Lower lobe of right lung (tissue), 2 donors: ENCODE data around the gene FAM13B. TPM values are rescaled to one million over a fixed set of nuclear protein-coding genes. Genes with fewer than 3 reads are reported as not detected.

ENCODE experiments used
- ATAC-seq, 2 donors: fragments of 200-7000 bp; cut with Tn5 transposase; one replicate each; pipeline ENCODE4 v1.9.1; 2020 to 2022; ENCODE audit warnings: mild to moderate bottlenecking in 2 of 2, moderate library complexity in 2 of 2
- DNase-seq: peaks from one replicate; pipeline ENCODE4 v3.0.0-alpha.2; 2020
- H3K27ac ChIP-seq: fragments of 200-600 bp; one replicate; pipeline ENCODE4 v1.8.0; 2022
- H3K27me3 ChIP-seq: fragments of 200-600 bp; one replicate; pipeline ENCODE4 v1.8.0; 2022; ENCODE audit warnings: low read depth
- H3K36me3 ChIP-seq: fragments of 200-600 bp; one replicate; pipeline ENCODE4 v1.8.0; 2022; ENCODE audit warnings: mild to moderate bottlenecking
- H3K4me1 ChIP-seq: fragments of 200-600 bp; one replicate; pipeline ENCODE4 v1.8.0; 2022
- H3K4me3 ChIP-seq: fragments of 200-600 bp; one replicate; pipeline ENCODE4 v1.8.0; 2022; ENCODE audit warnings: mild to moderate bottlenecking
- H3K9me3 ChIP-seq: fragments of 200-600 bp; one replicate; pipeline ENCODE4 v1.8.0; 2022
- CTCF ChIP-seq: fragments of 200-600 bp; IDR thresholded peaks from one replicate; pipeline ENCODE4 v1.8.0; 2022; ENCODE audit warnings: antibody characterized with exemption, mild to moderate bottlenecking
- intact Hi-C: fragments of 100-400 bp; cut with DNase I; formaldehyde crosslinking; loops from one replicate; pipeline ENCODE4 v1.11.0; 2022
- total RNA-seq: library from RNA; stranded (reverse); fragmentation: NEBNext Ultra II Directional; extraction: Animal tissue kit (Norgen Biotek cat#: 25700); gene quantifications from one replicate; pipeline ENCODE4 v1.2.1, GENCODE V29; 2021
- donor health status: DM: no; HTN: yes; CAD: no; lungs with severe emphysema.

The FAM13B gene
- total RNA-seq, 1 donor from 2014 or later: 42.9 TPM

- Histone ChIP-seq H3K4me1 (no peaks in the 10 kb centered on the region), H3K27ac (no peak overlapping the region), H3K9me3 (no peaks in the 10 kb centered on the region), H3K27me3 (no peaks in the 10 kb centered on the region), H3K36me3 (peaks cover 19% of the 10 kb centered on the region), H3K4me3 (no peak overlapping the region)
- DNase-seq (no peak), ATAC-seq (no peak)
- intact Hi-C loops: no loop called here
- TF ChIP-seq CTCF: no peak
These were observed 100.1 kb downstream of the FAM13B start for GRCh38 chr5:137932800-137933199.

GRCh38 chr5:137923856-137924255 is 109.0 kb downstream of the FAM13B start:
- Histone ChIP-seq H3K27me3 (no peaks in the 10 kb centered on the region), H3K9me3 (no peaks in the 10 kb centered on the region), H3K4me1 (no peaks in the 10 kb centered on the region), H3K4me3 (no peak overlapping the region), H3K36me3 (peaks cover 5% of the 10 kb centered on the region), H3K27ac (no peak overlapping the region)
- ATAC-seq: no peak
- no peak for TF ChIP-seq CTCF
- intact Hi-C loops: no loop called here
- DNase-seq: no peak

DNA sequence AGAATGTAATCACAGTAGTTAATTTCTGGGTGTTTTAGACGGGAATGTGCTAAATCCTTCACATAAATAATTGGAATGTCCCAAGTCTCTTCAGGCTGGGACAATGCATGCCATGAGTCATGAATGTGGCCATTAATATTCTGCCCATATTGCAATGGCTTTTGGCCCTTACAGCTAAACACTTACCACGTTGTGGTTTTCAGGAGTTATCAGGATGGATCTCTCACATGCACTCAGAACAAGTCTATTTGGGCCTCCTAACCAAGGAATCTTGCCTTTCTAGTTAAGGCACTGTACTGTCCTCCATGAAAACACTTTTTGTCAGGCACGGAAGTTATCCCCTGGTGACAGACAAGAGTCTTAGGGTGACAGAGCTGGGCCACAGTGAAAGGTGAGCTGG is 110.9 kb downstream of the FAM13B start:
- ATAC-seq (no peak), DNase-seq (no peak)
- no peak for TF ChIP-seq CTCF
- H3K9me3 ChIP-seq: no peaks in the 10 kb centered on the region
- H3K27me3 ChIP-seq: no peaks in the 10 kb centered on the region
- no peaks in the 10 kb centered on the region for H3K36me3 ChIP-seq
- H3K4me3 ChIP-seq: no peak overlapping the region
- no peaks in the 10 kb centered on the region for H3K4me1 ChIP-seq
- intact Hi-C loops: no loop called here
- no peak overlapping the region for H3K27ac ChIP-seq

DNA sequence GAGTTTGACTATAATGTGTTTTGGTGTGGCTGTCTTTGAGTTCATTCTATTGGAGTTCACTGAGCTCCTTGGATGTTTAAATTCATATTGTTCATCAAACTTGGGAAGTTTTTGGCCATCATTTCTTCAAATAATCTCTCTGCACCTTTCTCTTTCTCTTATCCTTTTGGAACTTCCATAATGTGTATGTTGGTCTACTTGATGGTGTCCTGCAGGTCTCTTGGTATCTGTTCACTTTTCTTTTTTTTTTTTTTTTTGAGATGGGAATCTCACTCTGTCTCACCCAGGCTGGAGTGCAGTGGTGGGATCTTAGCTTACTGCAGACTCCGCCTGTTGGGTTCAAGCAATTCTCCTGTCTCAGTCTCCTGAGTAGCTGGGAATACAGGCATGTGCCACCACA is 116.0 kb downstream of the FAM13B start:
- no peak for TF ChIP-seq CTCF
- H3K4me3 ChIP-seq: no peak overlapping the region
- no peak overlapping the region for H3K27ac ChIP-seq
- H3K4me1 ChIP-seq: no peaks in the 10 kb centered on the region
- peaks cover 5% of the 10 kb centered on the region for H3K9me3 ChIP-seq
- no peaks in the 10 kb centered on the region for H3K27me3 ChIP-seq
- H3K36me3 ChIP-seq: no peaks in the 10 kb centered on the region
- intact Hi-C loops: no loop called here
- no peak for ATAC-seq
- DNase-seq: no peak

DNA sequence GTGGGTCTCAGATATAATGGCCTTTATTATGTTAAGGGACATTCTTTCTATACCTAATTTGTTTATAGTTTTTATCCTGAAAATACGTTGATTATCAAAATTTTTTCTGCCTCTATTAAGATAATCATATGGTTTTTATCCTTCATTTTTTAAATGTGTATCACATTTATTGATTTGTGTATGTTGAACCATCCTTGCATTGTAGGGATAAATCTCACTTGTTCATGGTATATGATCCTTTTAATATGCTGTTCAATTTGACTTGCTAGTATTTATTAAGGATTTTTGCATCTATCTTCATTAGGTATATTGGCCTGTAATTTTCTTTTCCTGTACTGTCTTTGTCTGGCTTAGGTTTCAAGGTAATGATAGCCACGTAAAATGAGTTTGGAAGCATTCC is 118.1 kb downstream of the FAM13B start:
- ATAC-seq: no peak
- no peaks in the 10 kb centered on the region for H3K36me3 ChIP-seq
- no peaks in the 10 kb centered on the region for H3K4me1 ChIP-seq
- no peaks in the 10 kb centered on the region for H3K27me3 ChIP-seq
- H3K9me3 ChIP-seq: peaks cover 5% of the 10 kb centered on the region
- H3K4me3 ChIP-seq: no peak overlapping the region
- intact Hi-C loops: no loop called here
- DNase-seq: no peak
- TF ChIP-seq CTCF: no peak
- no peak overlapping the region for H3K27ac ChIP-seq
